A549 (cell line): Measurements from ENCODE around the gene GPR26. TPM values are rescaled to one million over a fixed set of nuclear protein-coding genes. Genes with fewer than 3 reads are reported as not detected.

Experiments
- ATAC-seq, 2 experiments: fragments of 200-7000 bp in 1 of 2; fragments of >200 bp in 1 of 2; cut with Nextera tagmentation in 1 of 2; cut with Tn5 transposase in 1 of 2; 3 replicates each; pipeline versions ENCODE4 v1.8.0 to v1.9.1; 2018 to 2020; ENCODE audit warnings: mild to moderate bottlenecking in 1 of 2, moderate library complexity in 1 of 2
- CTCF ChIA-PET: fragments of 300-600 bp; sonication (Branson Sonifier 250); formaldehyde crosslinking; extraction: SDS; loops from one replicate; lab custom pipeline; 2021; ENCODE audit warnings: antibody characterized with exemption, inconsistent platforms; lab: Yijun Ruan, JAX
- POLR2A ChIA-PET: fragments of 350-600 bp; formaldehyde crosslinking; extraction: SDS; loops from one replicate; lab custom pipeline; 2021; ENCODE audit warnings: antibody characterized with exemption, inconsistent platforms; lab: Yijun Ruan, JAX
- DNase-seq, 2 experiments: peaks; one replicate each; pipeline versions ENCODE4 v3.0.0 to v3.0.0-alpha.2; 2011 to 2016; ENCODE audit warnings: low read depth in 1 of 2, low spot score in 1 of 2
- FAIRE-seq: peaks from 2 replicates; lab custom pipeline; 2011; peaks lifted over from hg19 to GRCh38; lab: Jason Lieb, UNC
- H3K27ac ChIP-seq, 2 experiments: fragments of >200 bp; sonication (Bioruptor Twin); formaldehyde crosslinking; 3 replicates each; pipeline ENCODE4 v1.5.1; 2016 to 2017
- H3K4me1 ChIP-seq: fragments of >200 bp; sonication (Bioruptor Twin); formaldehyde crosslinking; 3 replicates; pipeline ENCODE4 v1.6.1; 2016
- H3K4me2 ChIP-seq: fragments of >200 bp; sonication (Bioruptor Twin); formaldehyde crosslinking; 3 replicates; pipeline ENCODE4 v1.6.1; 2016
- H3K4me3 ChIP-seq: fragments of >200 bp; sonication (Bioruptor Twin); formaldehyde crosslinking; 3 replicates; pipeline ENCODE4 v1.5.1; 2016
- H3K9me3 ChIP-seq: fragments of >200 bp; sonication (Bioruptor Twin); formaldehyde crosslinking; 3 replicates; pipeline ENCODE4 v1.6.1; 2016
- ATOH8 ChIP-seq: fragments of 250-450 bp; sonication (Bioruptor Pico); IDR thresholded peaks from 2 replicates; pipeline ENCODE4 v1.5.0; 2020; ENCODE audit warnings: low read depth, mild to moderate bottlenecking, moderate library complexity
- CEBPB ChIP-seq, 2 experiments: fragments of >200 bp in 1 of 2; sonication (Bioruptor Twin) in 1 of 2; formaldehyde crosslinking in 1 of 2; IDR thresholded peaks; 2 replicates each; pipeline ENCODE4 v1.6.1; 2012 to 2016
- CTCF ChIP-seq: fragments of >200 bp; sonication (Bioruptor Twin); formaldehyde crosslinking; IDR thresholded peaks from 3 replicates; pipeline ENCODE4 v1.5.1; 2016
- E2F6 ChIP-seq: IDR thresholded peaks from 2 replicates; pipeline ENCODE4 v1.6.1; 2012; ENCODE audit warnings: low read depth, borderline replicate concordance
- EHF ChIP-seq: fragments of 250-450 bp; sonication (Bioruptor Pico); IDR thresholded peaks from 2 replicates; pipeline ENCODE4 v1.5.0; 2020; ENCODE audit warnings: mild to moderate bottlenecking
- EHMT2 ChIP-seq: fragments of 200-600 bp; sonication (generic); IDR thresholded peaks from 2 replicates; pipeline ENCODE4 v1.6.1; 2016; ENCODE audit warnings: antibody characterized with exemption, low read depth, mild to moderate bottlenecking, moderate library complexity
- ELK1 ChIP-seq: fragments of 150-350 bp; IDR thresholded peaks from 2 replicates; pipeline ENCODE4 v1.6.1; 2014; ENCODE audit warnings: low read depth, mild to moderate bottlenecking, low read length
- ESRRA ChIP-seq: fragments of 150-350 bp; IDR thresholded peaks from 2 replicates; pipeline ENCODE4 v1.6.1; 2014; ENCODE audit warnings: mild to moderate bottlenecking, low read length, borderline replicate concordance
- HOXA7 ChIP-seq: fragments of 250-450 bp; sonication (Bioruptor Pico); IDR thresholded peaks from 2 replicates; pipeline ENCODE4 v1.5.0; 2020; ENCODE audit warnings: mild to moderate bottlenecking, moderate library complexity
- MAX ChIP-seq: IDR thresholded peaks from 2 replicates; pipeline ENCODE4 v1.6.1; 2012
- MYC ChIP-seq: IDR thresholded peaks from 2 replicates; pipeline ENCODE4 v1.6.1; 2012; ENCODE audit warnings: mild to moderate bottlenecking, inconsistent platforms, low read length, improper control_type of control experiment, borderline replicate concordance
- PHF8 ChIP-seq: fragments of 200-600 bp; sonication (generic); IDR thresholded peaks from 2 replicates; pipeline ENCODE4 v1.6.1; 2016; ENCODE audit warnings: low read depth, mild to moderate bottlenecking, antibody characterized with exemption, moderate library complexity, borderline replicate concordance
- POLR2A ChIP-seq: IDR thresholded peaks from 2 replicates; pipeline ENCODE4 v1.6.1; 2012; ENCODE audit warnings: mild to moderate bottlenecking, low read length
- POLR2AphosphoS2 ChIP-seq: conservative IDR thresholded peaks from 2 replicates; pipeline ENCODE4 v1.6.1; 2012; ENCODE audit warnings: low read length, improper control_type of control experiment, inconsistent platforms
- RAD21 ChIP-seq, 2 experiments: fragments of >200 bp in 1 of 2; sonication (Bioruptor Twin) in 1 of 2; formaldehyde crosslinking in 1 of 2; IDR thresholded peaks in 1 of 2; conservative IDR thresholded peaks in 1 of 2; 2 replicates in 1 of 2; 3 replicates in 1 of 2; pipeline ENCODE4 v1.6.1; 2012 to 2018; ENCODE audit warnings: inconsistent platforms in 1 of 2
- SMC3 ChIP-seq: fragments of >200 bp; sonication (Bioruptor Twin); formaldehyde crosslinking; IDR thresholded peaks from 3 replicates; pipeline ENCODE4 v1.6.1; 2018; ENCODE audit warnings: inconsistent platforms
- SREBF2 ChIP-seq: fragments of 450-650 bp; IDR thresholded peaks from 2 replicates; pipeline ENCODE4 v1.6.1; 2014; ENCODE audit warnings: mild to moderate bottlenecking, moderate library complexity
- TFCP2L1 ChIP-seq: fragments of 250-450 bp; sonication (Bioruptor Pico); IDR thresholded peaks from 2 replicates; pipeline ENCODE4 v1.5.0; 2021; ENCODE audit warnings: mild to moderate bottlenecking
- USF2 ChIP-seq: fragments of 450-650 bp; IDR thresholded peaks from 2 replicates; pipeline ENCODE4 v1.6.1; 2014; ENCODE audit warnings: antibody characterized with exemption
- ZFP36 ChIP-seq: fragments of 450-650 bp; IDR thresholded peaks from 2 replicates; pipeline ENCODE4 v1.6.1; 2014; ENCODE audit warnings: borderline replicate concordance; ENCODE audit not compliant: partially characterized antibody
- ZSCAN20 ChIP-seq: fragments of 250-450 bp; sonication (Bioruptor Pico); IDR thresholded peaks from 2 replicates; pipeline ENCODE4 v1.8.0; 2022; ENCODE audit warnings: mild to moderate bottlenecking, moderate library complexity
- WGBS: methylation state at CpG from one replicate; pipeline ENCODE4 v1.1.6; 2017; ENCODE audit errors: missing lambda C conversion rate; 5-methylcytosine and 5-hydroxymethylcytosine counted together
- polyA plus RNA-seq, 4 experiments: library from polyadenylated mRNA; depleted of rRNA in 3 of 4; stranded (reverse); fragments of >200 nt; fragmentation: RNase III in 1 of 4; extraction: RNeasy Plus Mini Kit Qiagen cat#74134 plus additional on column Dnase treatment in 1 of 4; gene quantifications; 2 replicates in 3 of 4; 3 replicates in 1 of 4; pipeline ENCODE4 v1.2.3, GENCODE V29; 2011 to 2017

Gene GPR26
- polyA plus RNA-seq, 2 of the 4 experiments (the other 2 are of a cell fraction), result not detected

- POLR2A ChIA-PET, result no interaction called here
- Histone ChIP-seq H3K27ac (no peak overlapping the region), H3K9me3 (no peaks in the 10 kb centered on the region), H3K4me1 (no peaks in the 10 kb centered on the region), H3K4me2 (no peak overlapping the region), H3K4me3 (no peak overlapping the region)
- no peak for FAIRE-seq
- peak in 1 of 2 experiments; percentile 21 for DNase-seq
- CTCF ChIA-PET, result interaction anchor here (1.0 to 1.8 kb wide), 3 partner anchors 9 to 69 kb away, joined by 3 to 6 read pairs (median 3); no protein-coding TSS in a partner anchor
- ATAC-seq, result peak; percentile 62 to 71; a peak in 4 of 6 replicates
- TF ChIP-seq TFCP2L1 (CRISPR knock-in tag) (no peak), MYC (no peak), EHMT2 (no peak), RAD21 (conservative IDR thresholded peaks at IDR 0.05 in 1 of 2, IDR thresholded peaks at IDR 0.05 in 1 of 2) (peak in 1 of 2 experiments; percentile 9; a peak in 1 of 5 replicates), SREBF2 (no peak), CTCF (peak; percentile 7; the same call in 1 of the 3 replicates), MAX (no peak), ATOH8 (CRISPR knock-in tag) (no peak), SMC3 (peak; percentile 19; the same call in 1 of the 3 replicates)
- WGBS, result 37% methylated on average over 7 of the region's 8 CpGs
Observed at GRCh38 chr10:123642697-123643096, 23.5 kb upstream of the GPR26 start.

GRCh38 chr10:123643315-123643714 lies 22.8 kb upstream of the GPR26 start:
- ChIA-PET CTCF (interaction anchor here (1.0 to 1.8 kb wide), 3 partner anchors 9 to 69 kb away, joined by 3 to 6 read pairs (median 3); no protein-coding TSS in a partner anchor), POLR2A (no interaction called here)
- TF ChIP-seq ELK1, result no peak
- H3K4me3 ChIP-seq, result no peak overlapping the region
- H3K27ac ChIP-seq, result no peak overlapping the region
- no peak for DNase-seq
- 46% methylated on average over 10 of the region's 10 CpGs for WGBS
- ATAC-seq, result no peak
- FAIRE-seq, result no peak
- H3K9me3 ChIP-seq, result no peaks in the 10 kb centered on the region
- no peak overlapping the region for H3K4me2 ChIP-seq
- H3K4me1 ChIP-seq, result no peaks in the 10 kb centered on the region

GRCh38 chr10:123645016-123645415 lies 21.1 kb upstream of the GPR26 start:
- Histone ChIP-seq H3K4me2 (no peak overlapping the region), H3K4me1 (no peaks in the 10 kb centered on the region), H3K9me3 (no peaks in the 10 kb centered on the region), H3K4me3 (no peak overlapping the region), H3K27ac (no peak overlapping the region)
- ChIA-PET CTCF (interaction anchor here (0.9 kb wide), 1 partner anchor 11 kb away, joined by 3 read pairs; no protein-coding TSS in a partner anchor), POLR2A (no interaction called here)
- no peak for DNase-seq
- no peak for ATAC-seq
- no peak for FAIRE-seq
- WGBS, result 0% methylated on average over 6 of the region's 6 CpGs
- TF ChIP-seq CEBPB (IDR thresholded peaks at IDR 0.05) (no peak), ESRRA (no peak), POLR2A (no peak), E2F6 (no peak), CTCF (no peak), USF2 (no peak), ZFP36 (no peak), EHF (CRISPR knock-in tag) (no peak), HOXA7 (no peak), SREBF2 (no peak), MYC (no peak), PHF8 (no peak), ELK1 (no peak), MAX (no peak), POLR2AphosphoS2 (no peak), ZSCAN20 (CRISPR knock-in tag) (no peak)
